CD4-positive, alpha-beta memory T cell (primary cell): Measurements from ENCODE around the gene NELL2. TPM values are rescaled to one million over a fixed set of nuclear protein-coding genes. Genes with fewer than 3 reads are reported as not detected.

Source experiments
- CTCF ChIA-PET: fragments of 350-600 bp; sonication (Branson Sonifier 250); formaldehyde crosslinking; loops from one replicate; lab custom pipeline; 2021; ENCODE audit warnings: inconsistent platforms; ENCODE audit not compliant: partially characterized antibody; lab: Charles Lee
- POLR2A ChIA-PET: fragments of 350-600 bp; sonication (Branson Sonifier 250); formaldehyde crosslinking; loops from one replicate; lab custom pipeline; 2021; ENCODE audit not compliant: partially characterized antibody; lab: Charles Lee
- DNase-seq, 5 donors: peaks; one replicate each; pipeline versions ENCODE4 v3.0.0 to v3.0.0-alpha.2; 2020 to 2022; ENCODE audit warnings: mixed read lengths in 1 of 5
- H3K27ac ChIP-seq: one replicate; pipeline ENCODE4 v1.7.0; 2013; ENCODE audit warnings: low read depth, low read length
- H3K27me3 ChIP-seq: 2 replicates; pipeline ENCODE4 v1.7.0; 2013; ENCODE audit warnings: mild to moderate bottlenecking, low read length, moderate library complexity; ENCODE audit not compliant: insufficient read depth
- H3K36me3 ChIP-seq: 2 replicates; pipeline ENCODE4 v1.7.0; 2013; ENCODE audit warnings: mild to moderate bottlenecking, low read length, moderate library complexity; ENCODE audit not compliant: insufficient read depth
- H3K4me1 ChIP-seq: 2 replicates; pipeline ENCODE4 v1.7.0; 2013; ENCODE audit warnings: mild to moderate bottlenecking, low read length, moderate library complexity; ENCODE audit not compliant: insufficient read depth
- H3K4me3 ChIP-seq, 2 donors: one replicate each; pipeline ENCODE4 v1.7.0; 2013; ENCODE audit warnings: low read length in 2 of 2, mild to moderate bottlenecking in 1 of 2
- H3K9me3 ChIP-seq, 2 donors: one replicate each; pipeline ENCODE4 v1.7.0; 2013; ENCODE audit warnings: low read length in 2 of 2, control low read depth in 1 of 2; ENCODE audit not compliant: control insufficient read depth in 1 of 2
- H3K27ac Mint-ChIP-seq, 7 donors: one replicate each; pipeline ENCODE4 v1.8.0; 2020 to 2021; ENCODE audit warnings: mixed read lengths in 7 of 7, mild to moderate bottlenecking in 6 of 7, inconsistent platforms in 3 of 7, moderate library complexity in 3 of 7
- H3K27me3 Mint-ChIP-seq, 2 donors: one replicate each; pipeline ENCODE4 v1.8.0; 2020 to 2021; ENCODE audit warnings: mixed read lengths in 2 of 2
- H3K36me3 Mint-ChIP-seq, 2 donors: one replicate each; pipeline ENCODE4 v1.8.0; 2020 to 2021; ENCODE audit warnings: mixed read lengths in 2 of 2, inconsistent platforms in 1 of 2, mild to moderate bottlenecking in 1 of 2
- H3K4me1 Mint-ChIP-seq, 4 donors: one replicate each; pipeline ENCODE4 v1.8.0; 2020 to 2021; ENCODE audit warnings: mixed read lengths in 4 of 4, mild to moderate bottlenecking in 1 of 4
- H3K4me3 Mint-ChIP-seq, 8 donors: one replicate each; pipeline ENCODE4 v1.8.0; 2020 to 2021; ENCODE audit warnings: mixed read lengths in 8 of 8, mild to moderate bottlenecking in 7 of 8, moderate library complexity in 6 of 8, inconsistent platforms in 3 of 8
- H3K9me3 Mint-ChIP-seq, 8 donors: one replicate each; pipeline ENCODE4 v1.8.0; 2020 to 2021; ENCODE audit warnings: mixed read lengths in 8 of 8, mild to moderate bottlenecking in 5 of 8, inconsistent platforms in 3 of 8, moderate library complexity in 1 of 8
- intact Hi-C: fragments of 100-400 bp; cut with micrococcal nuclease; formaldehyde crosslinking; loops from one replicate; pipeline ENCODE4 v1.15.1; 2023
- polyA plus RNA-seq, 2 donors: library from polyadenylated mRNA; unstranded; fragments of 300-500 nt; fragmentation: Illumina TruSeq; gene quantifications; one replicate each; pipeline ENCODE4 v1.2.3, GENCODE V29; 2021
- total RNA-seq, 2 experiments: library from RNA; stranded (reverse); gene quantifications; one replicate each; pipeline ENCODE4 v1.2.3, GENCODE V29; 2021

NELL2 gene
- total and polyA plus RNA-seq, 4 experiments from 2014 or later = 92.8 to 257 (median 179) TPM

DNA sequence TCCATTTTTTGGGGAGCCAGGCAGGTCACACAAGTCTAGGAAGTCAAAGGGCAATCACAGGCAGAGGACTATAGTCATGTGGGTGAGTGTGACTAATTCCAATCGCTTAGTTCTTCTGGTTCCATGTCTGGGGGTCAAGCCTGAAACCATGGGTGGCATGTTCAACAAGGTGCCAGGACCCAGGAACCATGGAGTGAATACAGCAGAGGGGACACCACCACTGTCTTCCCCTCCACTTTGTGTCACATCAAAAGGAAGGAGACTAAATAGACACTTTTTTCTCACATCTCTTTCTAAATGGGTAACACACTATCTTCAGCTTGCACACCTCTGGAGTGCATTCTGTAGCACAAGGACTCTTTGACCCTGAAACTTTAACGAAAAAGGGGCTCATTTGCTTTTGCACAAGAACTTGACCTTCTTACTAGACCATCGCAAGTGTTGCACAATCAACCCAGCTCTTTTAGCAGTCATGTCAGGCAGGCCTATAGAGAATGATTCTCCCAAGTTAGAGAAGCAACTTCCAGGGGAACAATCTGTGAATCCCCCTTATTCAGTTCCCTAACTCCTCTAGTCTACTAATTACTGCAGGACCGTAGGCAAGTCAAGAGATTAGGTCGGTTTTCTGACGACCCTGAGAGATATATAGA lies 398.7 kb downstream of the NELL2 start:
- Mint-ChIP-seq H3K36me3 (no peaks in the 10 kb centered on the region), H3K4me3 (no peak overlapping the region), H3K9me3 (peaks cover 3 to 44% (median 33%) of the 10 kb centered on the region in 8 donors), H3K27ac (no peak overlapping the region), H3K4me1 (no peaks in the 10 kb centered on the region), H3K27me3 (peaks cover 0 to 4% of the 10 kb centered on the region in 2 donors)
- intact Hi-C loops = no loop called here
- ChIA-PET POLR2A (no interaction called here), CTCF (no interaction called here)
- H3K4me3 ChIP-seq = no peak overlapping the region
- no peaks in the 10 kb centered on the region for H3K27me3 ChIP-seq
- DNase-seq = no peak
- no peak overlapping the region for H3K27ac ChIP-seq
- H3K4me1 ChIP-seq = no peaks in the 10 kb centered on the region
- H3K9me3 ChIP-seq = peaks cover 0 to 22% of the 10 kb centered on the region in 2 donors
- H3K36me3 ChIP-seq = no peaks in the 10 kb centered on the region

- no peaks in the 10 kb centered on the region for H3K4me1 Mint-ChIP-seq
- intact Hi-C loops = no loop called here
- no peak overlapping the region for H3K4me3 Mint-ChIP-seq
- H3K4me1 ChIP-seq = no peaks in the 10 kb centered on the region
- POLR2A ChIA-PET = no interaction called here
- H3K9me3 Mint-ChIP-seq = peaks cover 3 to 44% (median 33%) of the 10 kb centered on the region in 8 donors
- H3K27ac ChIP-seq = no peak overlapping the region
- H3K36me3 Mint-ChIP-seq = no peaks in the 10 kb centered on the region
- no peaks in the 10 kb centered on the region for H3K27me3 ChIP-seq
- H3K36me3 ChIP-seq = no peaks in the 10 kb centered on the region
- H3K9me3 ChIP-seq = peaks cover 0 to 22% of the 10 kb centered on the region in 2 donors
- H3K27ac Mint-ChIP-seq = no peak overlapping the region
- peaks cover 0 to 4% of the 10 kb centered on the region in 2 donors for H3K27me3 Mint-ChIP-seq
- no peak overlapping the region for H3K4me3 ChIP-seq
- CTCF ChIA-PET = no interaction called here
- no peak for DNase-seq
Measured at GRCh38 chr12:44476683-44477082, 399.4 kb downstream of the NELL2 start.

- intact Hi-C loops = no loop called here
- H3K4me3 Mint-ChIP-seq = no peak overlapping the region
- no peaks in the 10 kb centered on the region for H3K27me3 ChIP-seq
- H3K4me1 Mint-ChIP-seq = peaks cover 0 to 2% (median 0%) of the 10 kb centered on the region in 4 donors
- no peak overlapping the region for H3K27ac ChIP-seq
- H3K9me3 ChIP-seq = no peaks in the 10 kb centered on the region
- ChIA-PET POLR2A (no interaction called here), CTCF (no interaction called here)
- H3K27ac Mint-ChIP-seq = no peak overlapping the region
- peaks cover 0 to 7% (median 4%) of the 10 kb centered on the region in 8 donors for H3K9me3 Mint-ChIP-seq
- no peaks in the 10 kb centered on the region for H3K4me1 ChIP-seq
- DNase-seq = no peak
- peaks cover 0 to 1% of the 10 kb centered on the region in 2 donors for H3K27me3 Mint-ChIP-seq
- H3K36me3 Mint-ChIP-seq = no peaks in the 10 kb centered on the region
- H3K4me3 ChIP-seq = no peak overlapping the region
- H3K36me3 ChIP-seq = no peaks in the 10 kb centered on the region
Measured at GRCh38 chr12:44465139-44465538, 411.0 kb downstream of the NELL2 start.

DNA sequence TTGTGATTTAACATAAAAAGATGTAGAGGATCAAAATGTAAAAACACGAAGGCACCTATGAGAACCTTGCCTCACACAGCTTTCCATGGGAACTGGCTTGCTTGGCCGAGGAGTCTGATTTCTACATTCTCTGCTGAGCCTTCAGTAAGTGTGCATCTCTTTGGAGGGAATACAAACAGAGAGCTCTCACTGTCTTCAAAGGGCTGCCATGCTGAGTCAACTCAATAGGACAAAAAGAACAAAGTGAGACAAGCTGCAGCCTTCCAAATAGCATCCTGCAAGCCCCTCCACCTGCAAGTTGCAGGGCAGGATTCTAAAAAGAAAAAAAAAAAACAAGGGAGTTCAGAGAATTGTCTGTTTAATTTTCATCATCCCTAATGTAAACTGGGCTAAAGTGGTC lies 411.9 kb downstream of the NELL2 start:
- H3K9me3 ChIP-seq = no peaks in the 10 kb centered on the region
- no peaks in the 10 kb centered on the region for H3K27me3 ChIP-seq
- Mint-ChIP-seq H3K4me1 (peaks cover 0 to 2% (median 0%) of the 10 kb centered on the region in 4 donors), H3K4me3 (no peak overlapping the region), H3K27ac (no peak overlapping the region), H3K36me3 (no peaks in the 10 kb centered on the region), H3K9me3 (peaks cover 0 to 7% (median 4%) of the 10 kb centered on the region in 8 donors), H3K27me3 (peaks cover 0 to 4% of the 10 kb centered on the region in 2 donors)
- no peaks in the 10 kb centered on the region for H3K36me3 ChIP-seq
- POLR2A ChIA-PET = no interaction called here
- H3K4me3 ChIP-seq = no peak overlapping the region
- no peak overlapping the region for H3K27ac ChIP-seq
- CTCF ChIA-PET = no interaction called here
- no peak for DNase-seq
- intact Hi-C loops = no loop called here
- H3K4me1 ChIP-seq = no peaks in the 10 kb centered on the region

DNA sequence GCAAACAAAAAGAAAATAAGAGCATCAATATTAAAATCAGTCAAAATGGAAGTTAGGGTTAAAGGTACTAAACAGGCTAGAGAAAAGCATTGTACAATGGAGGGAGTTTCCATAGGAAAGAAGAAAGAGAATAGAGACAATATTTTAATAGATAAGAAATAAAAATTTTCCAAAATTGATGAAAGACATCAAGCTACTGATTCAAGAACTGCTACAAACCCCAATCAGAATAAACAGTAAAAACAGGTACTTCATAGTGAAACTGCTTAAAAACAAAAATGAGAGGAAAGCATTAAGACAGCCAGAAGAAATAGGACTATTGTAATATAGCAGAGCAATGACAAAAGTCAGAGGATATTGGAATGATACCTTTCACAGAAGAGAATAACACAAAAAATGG lies 413.4 kb downstream of the NELL2 start:
- H3K36me3 Mint-ChIP-seq = no peaks in the 10 kb centered on the region
- no peaks in the 10 kb centered on the region for H3K27me3 ChIP-seq
- peaks cover 0 to 2% (median 0%) of the 10 kb centered on the region in 4 donors for H3K4me1 Mint-ChIP-seq
- H3K27ac Mint-ChIP-seq = no peak overlapping the region
- no peak overlapping the region for H3K4me3 ChIP-seq
- H3K9me3 Mint-ChIP-seq = peaks cover 0 to 7% (median 4%) of the 10 kb centered on the region in 8 donors
- peaks cover 0 to 4% of the 10 kb centered on the region in 2 donors for H3K27me3 Mint-ChIP-seq
- no peaks in the 10 kb centered on the region for H3K4me1 ChIP-seq
- no peak overlapping the region for H3K4me3 Mint-ChIP-seq
- POLR2A ChIA-PET = no interaction called here
- no peaks in the 10 kb centered on the region for H3K36me3 ChIP-seq
- no peak for DNase-seq
- CTCF ChIA-PET = no interaction called here
- no peaks in the 10 kb centered on the region for H3K9me3 ChIP-seq
- no peak overlapping the region for H3K27ac ChIP-seq
- intact Hi-C loops = no loop called here

DNA sequence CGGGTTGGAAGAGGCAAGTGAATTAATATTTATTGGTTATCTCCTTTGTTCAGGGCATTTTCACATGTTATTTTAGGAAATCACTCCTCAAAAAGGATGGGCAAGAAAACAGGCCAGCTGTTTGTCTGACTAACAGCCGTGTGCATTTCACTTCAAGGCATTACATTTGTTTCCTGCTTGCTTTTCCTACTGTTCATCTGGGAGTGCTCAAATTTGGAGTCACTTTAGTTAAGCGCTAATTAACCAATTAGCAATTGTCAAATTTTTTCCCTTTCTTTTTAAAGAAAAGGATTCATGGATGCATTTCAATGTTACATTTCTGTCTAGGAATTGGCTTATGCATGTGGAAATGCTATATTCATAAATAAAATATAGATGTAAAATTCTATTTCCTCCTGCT lies 415.9 kb downstream of the NELL2 start:
- H3K4me1 Mint-ChIP-seq = peaks cover 0 to 2% (median 0%) of the 10 kb centered on the region in 4 donors
- no peaks in the 10 kb centered on the region for H3K36me3 Mint-ChIP-seq
- peaks cover 0 to 4% of the 10 kb centered on the region in 2 donors for H3K27me3 Mint-ChIP-seq
- DNase-seq = no peak
- H3K9me3 Mint-ChIP-seq = no peaks in the 10 kb centered on the region
- intact Hi-C loops = no loop called here
- Histone ChIP-seq H3K4me1 (no peaks in the 10 kb centered on the region), H3K27ac (no peak overlapping the region), H3K9me3 (no peaks in the 10 kb centered on the region), H3K27me3 (no peaks in the 10 kb centered on the region), H3K36me3 (no peaks in the 10 kb centered on the region), H3K4me3 (no peak overlapping the region)
- POLR2A ChIA-PET = no interaction called here
- CTCF ChIA-PET = no interaction called here
- H3K27ac Mint-ChIP-seq = no peak overlapping the region
- no peak overlapping the region for H3K4me3 Mint-ChIP-seq

- H3K9me3 ChIP-seq = no peaks in the 10 kb centered on the region
- H3K36me3 ChIP-seq = no peaks in the 10 kb centered on the region
- no peak overlapping the region for H3K27ac ChIP-seq
- intact Hi-C loops = no loop called here
- no peaks in the 10 kb centered on the region for H3K27me3 ChIP-seq
- Mint-ChIP-seq H3K27ac (no peak overlapping the region), H3K9me3 (no peaks in the 10 kb centered on the region), H3K27me3 (peaks cover 0 to 4% of the 10 kb centered on the region in 2 donors), H3K4me1 (no peaks in the 10 kb centered on the region), H3K4me3 (no peak overlapping the region), H3K36me3 (no peaks in the 10 kb centered on the region)
- DNase-seq = no peak
- POLR2A ChIA-PET = no interaction called here
- no peak overlapping the region for H3K4me3 ChIP-seq
- no peaks in the 10 kb centered on the region for H3K4me1 ChIP-seq
- CTCF ChIA-PET = interaction anchor here (0.6 kb wide), 1 partner anchor 15 kb away, joined by 3 read pairs; no protein-coding TSS in a partner anchor
Measured at GRCh38 chr12:44459569-44459968, 416.5 kb downstream of the NELL2 start.
